Heart left ventricle (tissue), 13 donors: ENCODE data around the gene RREB1.

Experiments used
- POLR2A ChIP-seq, 2 donors: fragments of 450-650 bp; IDR thresholded peaks; one replicate each; pipeline ENCODE4 v1.6.1; 2017; ENCODE audit warnings: antibody characterized with exemption in 2 of 2, mild to moderate bottlenecking in 2 of 2, moderate library complexity in 2 of 2
- TF ChIP-seq, protein P1 (sequence below), 12 donors: fragments of 200-600 bp; sonication (generic) in 4 of 12; IDR thresholded peaks; one replicate each; pipeline versions ENCODE4 v1.5.0 to v1.8.0; 2018 to 2022; ENCODE audit warnings: antibody characterized with exemption in 12 of 12, mild to moderate bottlenecking in 5 of 12
- donor health status: ischemic (EF 13 %, LVEDD 7.1; RV severe dilation, severe dysfunction).
- donor health status: DM: no; HTN: yes; CAD: no.
- donor health status: DM: no; HTN: no; CAD: no.
- donor health status: ischemic (EF 25% LVEDD 6.9; RV normal size, moderate dysfunction).
- donor health status: ischemic (EF 25% LVEDD 5.7; RV mildly dilated, moderate dysfunction).
- donor health status: ischemic (EF 35%, LVEDD 5.7; RV mildly dilated, moderate dysfunction).
- donor health status: nonischemic (EF 11% LVEDD 7.7; RV severe dilation, severe dysfunction).
- donor health status: DM: yes; HTN: yes; CAD: no.
- donor health status: PGD.
- donor health status: ischemic (EF 29% LVEDD 5.4; RV normal size, mild dysfunction).
- donor health status: nonischemic (EF 23%, LVEDD 6.1; RV moderate dilation, normal function).

- TF ChIP-seq, protein P1, sequence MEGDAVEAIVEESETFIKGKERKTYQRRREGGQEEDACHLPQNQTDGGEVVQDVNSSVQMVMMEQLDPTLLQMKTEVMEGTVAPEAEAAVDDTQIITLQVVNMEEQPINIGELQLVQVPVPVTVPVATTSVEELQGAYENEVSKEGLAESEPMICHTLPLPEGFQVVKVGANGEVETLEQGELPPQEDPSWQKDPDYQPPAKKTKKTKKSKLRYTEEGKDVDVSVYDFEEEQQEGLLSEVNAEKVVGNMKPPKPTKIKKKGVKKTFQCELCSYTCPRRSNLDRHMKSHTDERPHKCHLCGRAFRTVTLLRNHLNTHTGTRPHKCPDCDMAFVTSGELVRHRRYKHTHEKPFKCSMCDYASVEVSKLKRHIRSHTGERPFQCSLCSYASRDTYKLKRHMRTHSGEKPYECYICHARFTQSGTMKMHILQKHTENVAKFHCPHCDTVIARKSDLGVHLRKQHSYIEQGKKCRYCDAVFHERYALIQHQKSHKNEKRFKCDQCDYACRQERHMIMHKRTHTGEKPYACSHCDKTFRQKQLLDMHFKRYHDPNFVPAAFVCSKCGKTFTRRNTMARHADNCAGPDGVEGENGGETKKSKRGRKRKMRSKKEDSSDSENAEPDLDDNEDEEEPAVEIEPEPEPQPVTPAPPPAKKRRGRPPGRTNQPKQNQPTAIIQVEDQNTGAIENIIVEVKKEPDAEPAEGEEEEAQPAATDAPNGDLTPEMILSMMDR (IDR thresholded peaks at IDR 0.05): no peak
- TF ChIP-seq POLR2A (IDR thresholded peaks at IDR 0.05): no peak
Measured at GRCh38 chr6:7203939-7204338, 96.2 kb downstream of the RREB1 start.
